HL-60 (cell line): Measurements from ENCODE around the gene CAMK1D.

ENCODE experiments used
- DNase-seq, 2 experiments: peaks; one replicate each; pipeline ENCODE4 v3.0.0-alpha.2; 2010 to 2020; ENCODE audit warnings: low read depth in 1 of 2, low spot score in 1 of 2
- H3K27ac ChIP-seq: fragments of 250-450 bp; sonication (Bioruptor Pico); replicated peaks from 2 replicates; pipeline ENCODE4 v1.5.1; 2020; ENCODE audit warnings: mild to moderate bottlenecking, moderate library complexity
- H3K27me3 ChIP-seq: fragments of 250-450 bp; sonication (Bioruptor Pico); 2 replicates; pipeline ENCODE4 v1.5.1; 2021; ENCODE audit warnings: mild to moderate bottlenecking, moderate library complexity; ENCODE audit not compliant: insufficient read depth, poor library complexity, severe bottlenecking
- H3K4me3 ChIP-seq: replicated peaks from 2 replicates; pipeline ENCODE4 v1.5.1; 2011; ENCODE audit warnings: mild to moderate bottlenecking, control low read depth, low read length; ENCODE audit not compliant: insufficient read depth
- GABPA ChIP-seq: IDR thresholded peaks from 2 replicates; pipeline ENCODE4 v1.6.1; 2012; ENCODE audit warnings: low read depth
- POLR2AphosphoS5 ChIP-seq: IDR thresholded peaks from 2 replicates; pipeline ENCODE4 v1.6.1; 2012; ENCODE audit warnings: low read depth
- SPI1 ChIP-seq: IDR thresholded peaks from 2 replicates; pipeline ENCODE4 v1.6.1; 2012; ENCODE audit warnings: low read depth, mild to moderate bottlenecking, borderline replicate concordance
- TF ChIP-seq, protein P1 (sequence below): IDR thresholded peaks from one replicate; pipeline ENCODE4 v1.5.1; 2011; ENCODE audit warnings: low read length, control low read depth, inconsistent platforms; ENCODE audit not compliant: insufficient read depth
- TF ChIP-seq, protein P2 (sequence below): IDR thresholded peaks from 2 replicates; pipeline ENCODE4 v1.6.1; 2012; ENCODE audit warnings: low read depth; ENCODE audit not compliant: insufficient replicate concordance

Gene CAMK1D

DNA sequence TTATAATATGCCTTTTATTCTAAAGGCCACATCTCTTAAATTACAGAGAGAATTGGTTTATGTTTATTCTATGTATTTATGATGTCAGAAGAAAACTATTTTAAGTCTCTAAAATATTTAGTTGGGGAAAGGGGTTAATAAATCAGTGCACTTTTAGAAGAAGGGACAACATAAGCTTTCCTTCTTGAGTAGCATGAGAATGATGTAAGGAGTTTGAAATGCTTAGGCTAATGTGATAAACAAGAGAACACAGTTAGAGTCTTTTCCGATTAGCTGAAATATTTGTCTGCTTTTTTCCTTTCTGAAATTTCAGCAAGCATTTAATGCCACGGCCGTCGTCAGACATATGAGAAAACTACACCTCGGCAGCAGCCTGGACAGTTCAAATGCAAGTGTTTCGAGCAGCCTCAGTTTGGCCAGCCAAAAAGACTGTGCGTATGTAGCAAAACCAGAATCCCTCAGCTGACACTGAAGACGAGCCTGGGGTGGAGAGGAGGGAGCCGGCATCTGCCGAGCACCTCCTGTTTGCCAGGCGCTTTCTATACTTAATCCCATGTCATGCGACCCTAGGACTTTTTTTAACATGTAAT is 476.0 kb downstream of the CAMK1D start:
- no peak overlapping the region for H3K27ac ChIP-seq
- no peaks in the 10 kb centered on the region for H3K27me3 ChIP-seq
- no peak for DNase-seq
- TF ChIP-seq, protein P1, sequence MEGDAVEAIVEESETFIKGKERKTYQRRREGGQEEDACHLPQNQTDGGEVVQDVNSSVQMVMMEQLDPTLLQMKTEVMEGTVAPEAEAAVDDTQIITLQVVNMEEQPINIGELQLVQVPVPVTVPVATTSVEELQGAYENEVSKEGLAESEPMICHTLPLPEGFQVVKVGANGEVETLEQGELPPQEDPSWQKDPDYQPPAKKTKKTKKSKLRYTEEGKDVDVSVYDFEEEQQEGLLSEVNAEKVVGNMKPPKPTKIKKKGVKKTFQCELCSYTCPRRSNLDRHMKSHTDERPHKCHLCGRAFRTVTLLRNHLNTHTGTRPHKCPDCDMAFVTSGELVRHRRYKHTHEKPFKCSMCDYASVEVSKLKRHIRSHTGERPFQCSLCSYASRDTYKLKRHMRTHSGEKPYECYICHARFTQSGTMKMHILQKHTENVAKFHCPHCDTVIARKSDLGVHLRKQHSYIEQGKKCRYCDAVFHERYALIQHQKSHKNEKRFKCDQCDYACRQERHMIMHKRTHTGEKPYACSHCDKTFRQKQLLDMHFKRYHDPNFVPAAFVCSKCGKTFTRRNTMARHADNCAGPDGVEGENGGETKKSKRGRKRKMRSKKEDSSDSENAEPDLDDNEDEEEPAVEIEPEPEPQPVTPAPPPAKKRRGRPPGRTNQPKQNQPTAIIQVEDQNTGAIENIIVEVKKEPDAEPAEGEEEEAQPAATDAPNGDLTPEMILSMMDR, result no peak
- no peak overlapping the region for H3K4me3 ChIP-seq

DNA sequence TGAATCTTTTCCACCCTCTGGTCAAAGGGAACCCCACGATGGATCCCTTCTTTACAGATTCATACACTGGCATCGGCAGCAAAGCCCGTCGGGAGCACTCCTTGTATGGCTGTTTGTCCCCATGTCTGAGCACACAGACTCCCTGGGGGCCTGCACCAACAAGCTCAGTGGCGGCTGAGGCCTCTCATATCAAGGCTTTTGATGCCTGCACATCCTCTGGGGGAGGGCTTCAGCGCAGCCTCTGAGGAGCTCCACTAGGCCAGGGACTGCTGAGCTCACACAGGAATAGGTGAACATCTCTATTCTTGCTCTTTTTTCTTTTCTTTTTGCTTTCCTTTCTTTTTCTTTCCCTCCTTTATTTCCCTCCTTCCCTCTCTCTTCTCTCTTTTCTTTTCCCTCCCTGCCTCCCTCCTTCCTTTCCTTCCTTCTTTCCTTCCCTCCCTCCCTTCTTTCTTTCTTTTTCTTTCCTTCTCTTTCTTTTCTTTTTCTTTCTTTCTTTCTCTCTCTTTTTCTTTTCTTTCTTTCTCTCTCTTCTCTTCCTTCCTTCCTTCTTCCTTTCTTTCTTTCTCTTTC is 477.5 kb downstream of the CAMK1D start:
- Histone ChIP-seq H3K27me3 (no peaks in the 10 kb centered on the region), H3K4me3 (no peak overlapping the region), H3K27ac (no peak overlapping the region)
- TF ChIP-seq SPI1 (no peak), POLR2AphosphoS5 (no peak), GABPA (no peak)
- TF ChIP-seq, protein P2, sequence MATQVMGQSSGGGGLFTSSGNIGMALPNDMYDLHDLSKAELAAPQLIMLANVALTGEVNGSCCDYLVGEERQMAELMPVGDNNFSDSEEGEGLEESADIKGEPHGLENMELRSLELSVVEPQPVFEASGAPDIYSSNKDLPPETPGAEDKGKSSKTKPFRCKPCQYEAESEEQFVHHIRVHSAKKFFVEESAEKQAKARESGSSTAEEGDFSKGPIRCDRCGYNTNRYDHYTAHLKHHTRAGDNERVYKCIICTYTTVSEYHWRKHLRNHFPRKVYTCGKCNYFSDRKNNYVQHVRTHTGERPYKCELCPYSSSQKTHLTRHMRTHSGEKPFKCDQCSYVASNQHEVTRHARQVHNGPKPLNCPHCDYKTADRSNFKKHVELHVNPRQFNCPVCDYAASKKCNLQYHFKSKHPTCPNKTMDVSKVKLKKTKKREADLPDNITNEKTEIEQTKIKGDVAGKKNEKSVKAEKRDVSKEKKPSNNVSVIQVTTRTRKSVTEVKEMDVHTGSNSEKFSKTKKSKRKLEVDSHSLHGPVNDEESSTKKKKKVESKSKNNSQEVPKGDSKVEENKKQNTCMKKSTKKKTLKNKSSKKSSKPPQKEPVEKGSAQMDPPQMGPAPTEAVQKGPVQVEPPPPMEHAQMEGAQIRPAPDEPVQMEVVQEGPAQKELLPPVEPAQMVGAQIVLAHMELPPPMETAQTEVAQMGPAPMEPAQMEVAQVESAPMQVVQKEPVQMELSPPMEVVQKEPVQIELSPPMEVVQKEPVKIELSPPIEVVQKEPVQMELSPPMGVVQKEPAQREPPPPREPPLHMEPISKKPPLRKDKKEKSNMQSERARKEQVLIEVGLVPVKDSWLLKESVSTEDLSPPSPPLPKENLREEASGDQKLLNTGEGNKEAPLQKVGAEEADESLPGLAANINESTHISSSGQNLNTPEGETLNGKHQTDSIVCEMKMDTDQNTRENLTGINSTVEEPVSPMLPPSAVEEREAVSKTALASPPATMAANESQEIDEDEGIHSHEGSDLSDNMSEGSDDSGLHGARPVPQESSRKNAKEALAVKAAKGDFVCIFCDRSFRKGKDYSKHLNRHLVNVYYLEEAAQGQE, result no peak
- TF ChIP-seq, protein P1, result no peak
- DNase-seq, result no peak

GRCh38 chr10:12828736-12829135 is 479.4 kb downstream of the CAMK1D start:
- no peak for DNase-seq

More at GRCh38 chr10:12828736-12829135, 479.4 kb downstream of the CAMK1D start:
- no peak overlapping the region for H3K4me3 ChIP-seq
- H3K27me3 ChIP-seq, result no peaks in the 10 kb centered on the region
- TF ChIP-seq GABPA, result no peak
- TF ChIP-seq POLR2AphosphoS5, result no peak
- no peak for TF ChIP-seq SPI1
- TF ChIP-seq, protein P1, result no peak
- TF ChIP-seq, protein P2, result no peak
- no peak overlapping the region for H3K27ac ChIP-seq
